Glutamatergic neuron (in vitro differentiated cells): ENCODE data around the gene VEGFA. TPM values are rescaled to one million over a fixed set of nuclear protein-coding genes. Genes with fewer than 3 reads are reported as not detected.

Experiments used
- DNase-seq: peaks from one replicate; pipeline ENCODE4 v3.0.0; 2022
- H3K27ac Mint-ChIP-seq: one replicate; pipeline ENCODE4 v1.8.0; 2020; ENCODE audit warnings: mild to moderate bottlenecking, mixed read lengths, inconsistent platforms; ENCODE audit not compliant: unreplicated experiment
- H3K27me3 Mint-ChIP-seq: one replicate; pipeline ENCODE4 v1.8.0; 2020; ENCODE audit warnings: mild to moderate bottlenecking, moderate library complexity, mixed read lengths, inconsistent platforms; ENCODE audit not compliant: unreplicated experiment
- H3K36me3 Mint-ChIP-seq: one replicate; pipeline ENCODE4 v1.8.0; 2020; ENCODE audit warnings: mild to moderate bottlenecking, mixed read lengths, inconsistent platforms; ENCODE audit not compliant: unreplicated experiment
- H3K4me1 Mint-ChIP-seq: one replicate; pipeline ENCODE4 v1.8.0; 2020; ENCODE audit warnings: mild to moderate bottlenecking, low read depth, mixed read lengths, inconsistent platforms; ENCODE audit not compliant: unreplicated experiment
- H3K4me3 Mint-ChIP-seq: one replicate; pipeline ENCODE4 v1.8.0; 2020; ENCODE audit warnings: mild to moderate bottlenecking, mixed read lengths, inconsistent platforms; ENCODE audit not compliant: unreplicated experiment
- H3K9me3 Mint-ChIP-seq: one replicate; pipeline ENCODE4 v1.8.0; 2020; ENCODE audit warnings: mild to moderate bottlenecking, moderate library complexity, mixed read lengths, inconsistent platforms; ENCODE audit not compliant: unreplicated experiment
- total RNA-seq: library from RNA; stranded (reverse); fragmentation: NEBNext Ultra II Directional; extraction: Animal tissue kit (Norgen Biotek cat#: 25700); gene quantifications from one replicate; pipeline ENCODE4 v1.2.1, GENCODE V29; 2021; ENCODE audit not compliant: unreplicated experiment
- TF ChIP-seq, protein P1 (sequence below): fragments of 200-600 bp; sonication (generic); IDR thresholded peaks from one replicate; pipeline ENCODE4 v1.5.0; 2021; ENCODE audit not compliant: partially characterized antibody, unreplicated experiment

Gene VEGFA
- total RNA-seq, 1 donor from 2014 or later = 21.6 TPM

DNA sequence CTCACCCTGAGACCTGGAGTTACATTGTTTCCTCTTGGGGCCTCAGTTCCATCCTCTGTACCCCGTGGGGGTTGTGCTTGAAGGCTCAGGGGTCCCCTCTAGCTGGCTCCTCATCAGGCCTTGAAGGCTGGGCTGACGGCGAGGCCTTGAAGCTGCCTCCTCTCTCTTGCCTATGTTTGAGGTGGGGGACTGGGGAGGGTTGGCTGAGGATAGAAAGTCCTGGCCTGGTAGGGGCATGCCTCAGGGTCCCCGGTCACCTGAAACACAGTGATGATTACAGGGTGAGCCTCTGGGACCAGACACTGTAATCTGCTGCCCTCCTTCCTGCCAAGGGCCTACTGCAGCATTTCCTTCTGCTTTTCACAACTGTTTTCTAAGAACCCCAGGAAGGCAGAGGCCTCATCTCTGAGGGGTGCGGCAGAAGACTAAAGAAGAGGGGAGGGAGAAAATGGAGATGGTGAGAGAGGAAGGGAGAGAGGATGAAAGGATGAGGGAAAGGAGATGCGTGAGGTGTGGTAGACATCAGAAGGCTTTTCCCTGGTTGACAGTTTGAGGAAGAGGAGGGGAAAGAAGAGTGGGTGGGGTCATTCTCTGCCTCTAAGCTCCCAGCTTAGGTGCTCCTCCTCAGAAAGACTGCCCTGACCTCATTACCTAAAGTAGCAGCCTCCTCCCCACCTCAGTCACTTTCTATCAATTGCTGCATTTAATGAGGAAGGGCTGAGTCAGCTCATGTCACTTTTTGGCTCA is 29.7 kb downstream of the VEGFA start:
- TF ChIP-seq, protein P1, sequence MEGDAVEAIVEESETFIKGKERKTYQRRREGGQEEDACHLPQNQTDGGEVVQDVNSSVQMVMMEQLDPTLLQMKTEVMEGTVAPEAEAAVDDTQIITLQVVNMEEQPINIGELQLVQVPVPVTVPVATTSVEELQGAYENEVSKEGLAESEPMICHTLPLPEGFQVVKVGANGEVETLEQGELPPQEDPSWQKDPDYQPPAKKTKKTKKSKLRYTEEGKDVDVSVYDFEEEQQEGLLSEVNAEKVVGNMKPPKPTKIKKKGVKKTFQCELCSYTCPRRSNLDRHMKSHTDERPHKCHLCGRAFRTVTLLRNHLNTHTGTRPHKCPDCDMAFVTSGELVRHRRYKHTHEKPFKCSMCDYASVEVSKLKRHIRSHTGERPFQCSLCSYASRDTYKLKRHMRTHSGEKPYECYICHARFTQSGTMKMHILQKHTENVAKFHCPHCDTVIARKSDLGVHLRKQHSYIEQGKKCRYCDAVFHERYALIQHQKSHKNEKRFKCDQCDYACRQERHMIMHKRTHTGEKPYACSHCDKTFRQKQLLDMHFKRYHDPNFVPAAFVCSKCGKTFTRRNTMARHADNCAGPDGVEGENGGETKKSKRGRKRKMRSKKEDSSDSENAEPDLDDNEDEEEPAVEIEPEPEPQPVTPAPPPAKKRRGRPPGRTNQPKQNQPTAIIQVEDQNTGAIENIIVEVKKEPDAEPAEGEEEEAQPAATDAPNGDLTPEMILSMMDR = no peak
- H3K27me3 Mint-ChIP-seq = peaks cover 9% of the 10 kb centered on the region
- DNase-seq = no peak
- peaks cover 19% of the 10 kb centered on the region for H3K4me1 Mint-ChIP-seq
- H3K9me3 Mint-ChIP-seq = peaks cover 2% of the 10 kb centered on the region
- no peaks in the 10 kb centered on the region for H3K36me3 Mint-ChIP-seq
- H3K27ac Mint-ChIP-seq = no peak overlapping the region
- H3K4me3 Mint-ChIP-seq = no peak overlapping the region

DNA sequence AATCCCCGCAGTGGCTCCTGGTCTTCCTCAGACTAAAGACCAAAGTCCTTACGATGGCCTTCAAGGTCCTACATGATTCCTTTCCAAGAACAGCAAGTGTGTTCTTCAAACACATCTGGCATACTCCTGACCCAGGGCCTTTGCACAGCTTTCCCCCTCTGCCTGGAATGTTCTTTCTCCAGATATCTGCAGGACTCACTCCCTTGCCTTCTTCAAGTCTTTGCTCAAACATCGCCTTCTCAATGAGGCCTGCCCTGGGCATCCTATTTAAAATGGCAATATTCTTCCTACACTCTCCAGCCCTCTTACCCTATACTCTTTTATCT is 30.2 kb downstream of the VEGFA start:
- Mint-ChIP-seq H3K4me1 (peaks cover 19% of the 10 kb centered on the region), H3K4me3 (no peak overlapping the region), H3K36me3 (no peaks in the 10 kb centered on the region), H3K27me3 (peaks cover 9% of the 10 kb centered on the region), H3K9me3 (peaks cover 2% of the 10 kb centered on the region), H3K27ac (no peak overlapping the region)
- TF ChIP-seq, protein P1 = no peak
- no peak for DNase-seq

DNA sequence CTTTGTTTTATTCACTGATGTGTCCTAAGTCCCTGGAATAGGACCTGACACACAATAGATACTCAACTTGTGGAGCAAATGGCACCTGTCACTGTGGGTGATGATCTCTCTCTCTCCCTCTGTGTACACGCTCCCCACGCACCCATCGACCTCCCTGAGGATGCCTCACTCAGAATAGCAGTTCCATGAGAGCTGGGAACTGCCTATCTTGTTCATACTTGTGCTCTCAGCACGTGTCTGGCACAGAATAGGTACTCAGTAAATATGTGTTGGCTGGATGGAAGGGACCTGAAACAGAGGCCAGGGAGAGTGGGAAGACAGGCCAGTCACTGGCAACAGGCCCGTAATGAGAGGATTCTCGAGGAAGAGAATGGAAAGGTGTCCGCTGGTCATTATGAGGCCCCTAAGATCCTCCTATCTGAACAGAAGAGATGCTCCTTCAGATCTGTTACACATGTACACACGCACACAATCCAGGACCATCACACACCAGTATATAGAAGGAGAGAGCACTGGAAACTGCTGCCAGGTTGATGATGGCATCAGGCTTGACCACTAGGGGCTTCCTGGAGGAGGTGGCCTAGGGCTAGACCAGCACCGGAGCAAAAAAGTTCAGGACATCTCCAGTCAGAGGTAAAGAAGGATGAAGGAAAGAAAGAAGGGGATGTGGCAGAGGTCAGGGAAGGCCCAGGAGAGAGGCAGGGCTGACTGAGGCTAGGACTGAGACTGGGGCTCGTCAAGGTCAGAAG is 30.9 kb downstream of the VEGFA start:
- Mint-ChIP-seq H3K27me3 (peaks cover 9% of the 10 kb centered on the region), H3K36me3 (no peaks in the 10 kb centered on the region), H3K9me3 (peaks cover 2% of the 10 kb centered on the region), H3K4me3 (no peak overlapping the region), H3K27ac (no peak overlapping the region), H3K4me1 (peaks cover 19% of the 10 kb centered on the region)
- no peak for DNase-seq
- TF ChIP-seq, protein P1 = peak; percentile 40

DNA sequence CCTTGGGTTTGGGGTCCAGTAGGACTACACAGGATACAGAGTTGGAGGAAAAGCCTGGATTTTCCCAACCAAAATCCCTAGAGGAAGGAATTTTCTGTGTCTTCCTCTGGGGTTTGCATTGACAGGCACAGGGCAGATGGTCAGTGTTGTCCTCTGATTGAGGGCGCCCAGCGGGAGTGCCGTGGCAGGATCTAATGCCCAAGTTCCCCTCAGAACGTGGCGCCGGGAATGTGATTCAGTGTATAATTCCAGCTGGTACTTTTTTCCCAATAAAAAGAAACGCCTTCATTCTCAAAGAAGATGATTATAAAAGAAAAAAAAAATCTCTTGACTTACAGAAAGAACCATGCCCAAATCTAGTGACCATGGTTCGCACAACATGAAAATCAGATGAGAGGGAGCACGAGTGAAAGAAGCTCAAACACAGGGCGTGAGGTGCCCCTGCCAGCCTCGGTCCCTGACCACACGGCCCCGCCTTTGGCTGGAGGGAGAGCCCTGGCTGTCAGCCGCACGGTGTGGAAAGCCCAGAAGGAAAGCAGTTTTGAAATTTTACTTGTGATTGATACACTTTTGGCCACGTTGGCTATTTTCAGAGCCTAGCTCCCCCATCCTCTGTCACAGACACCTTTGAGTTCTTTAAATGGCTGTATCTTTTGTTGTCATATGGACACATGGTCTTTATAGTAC is 31.6 kb downstream of the VEGFA start:
- TF ChIP-seq, protein P1 = no peak
- H3K4me3 Mint-ChIP-seq = no peak overlapping the region
- H3K4me1 Mint-ChIP-seq = peaks cover 22% of the 10 kb centered on the region
- H3K36me3 Mint-ChIP-seq = no peaks in the 10 kb centered on the region
- no peak for DNase-seq
- H3K27ac Mint-ChIP-seq = peak overlapping the region; percentile 57
- H3K9me3 Mint-ChIP-seq = peaks cover 2% of the 10 kb centered on the region
- H3K27me3 Mint-ChIP-seq = peaks cover 7% of the 10 kb centered on the region
